Smooth muscle cell (in vitro differentiated cells): ENCODE measurements around the gene TPRKB. TPM values are rescaled to one million over a fixed set of nuclear protein-coding genes. Genes with fewer than 3 reads are reported as not detected.
"Not testable (repeated sequence)": the region's sequence is repeated elsewhere in the genome, so short reads cannot be mapped to it uniquely, and the experiment has no call there.

Experiments used
- DNase-seq: peaks from one replicate; lab custom pipeline; 2025; ENCODE audit not compliant: unreplicated experiment; lab: John Stamatoyannopoulos, UW
- H2AFZ ChIP-seq: fragments of 200-600 bp; sonication (generic); 2 replicates; pipeline ENCODE4 v1.6.0; 2016; ENCODE audit warnings: antibody characterized with exemption, low read depth, mild to moderate bottlenecking
- H3F3A ChIP-seq: fragments of 200-600 bp; sonication (generic); 2 replicates; pipeline ENCODE4 v1.6.0; 2017; ENCODE audit warnings: antibody characterized with exemption, low read depth
- H3K27ac ChIP-seq: fragments of 200-600 bp; sonication (generic); 2 replicates; pipeline ENCODE4 v1.5.1; 2016; ENCODE audit warnings: low read depth, mild to moderate bottlenecking
- H3K27me3 ChIP-seq: fragments of 200-600 bp; sonication (generic); 2 replicates; pipeline ENCODE4 v1.6.1; 2016; ENCODE audit warnings: low read depth, mild to moderate bottlenecking
- H3K36me3 ChIP-seq: fragments of 200-600 bp; sonication (generic); 2 replicates; pipeline ENCODE4 v1.5.1; 2016; ENCODE audit warnings: low read depth
- H3K4me1 ChIP-seq: fragments of 200-600 bp; sonication (generic); 2 replicates; pipeline ENCODE4 v1.5.1; 2016; ENCODE audit warnings: low read depth
- H3K4me2 ChIP-seq: fragments of 200-600 bp; sonication (generic); 2 replicates; pipeline ENCODE4 v1.6.0; 2016; ENCODE audit warnings: mild to moderate bottlenecking
- H3K4me3 ChIP-seq: fragments of 200-600 bp; sonication (generic); 2 replicates; pipeline ENCODE4 v1.5.1; 2016; ENCODE audit warnings: mild to moderate bottlenecking
- H3K79me2 ChIP-seq: fragments of 200-600 bp; sonication (generic); 2 replicates; pipeline ENCODE4 v1.6.0; 2016; ENCODE audit warnings: low read depth, mild to moderate bottlenecking
- H3K9ac ChIP-seq: fragments of 200-600 bp; sonication (generic); 2 replicates; pipeline ENCODE4 v1.6.0; 2016; ENCODE audit warnings: low read depth
- H3K9me3 ChIP-seq: fragments of 200-600 bp; sonication (generic); replicated peaks from 2 replicates; pipeline ENCODE4 v1.5.1; 2016; ENCODE audit warnings: low read depth
- H4K20me1 ChIP-seq: fragments of 200-600 bp; sonication (generic); 2 replicates; pipeline ENCODE4 v1.6.0; 2016; ENCODE audit warnings: low read depth
- WGBS: methylation state at CpG from one replicate; pipeline ENCODE4 v1.1.7; 2016; ENCODE audit warnings: low lambda C conversion rate; 5-methylcytosine and 5-hydroxymethylcytosine counted together
- polyA plus RNA-seq: library from polyadenylated mRNA; unstranded; fragments of >200 nt; fragmentation: Nextera tagmentation; extraction: Ambion mirVana; gene quantifications from 2 replicates; pipeline ENCODE4 v1.2.1, GENCODE V29; 2016
- total RNA-seq: library from RNA; depleted of rRNA; stranded (reverse); fragments of >200 nt; gene quantifications from 2 replicates; pipeline ENCODE4 v1.2.3, GENCODE V29; 2014
- TF ChIP-seq, protein P1 (sequence below): fragments of 200-600 bp; sonication (generic); IDR thresholded peaks from 2 replicates; pipeline ENCODE4 v1.5.1; 2017; ENCODE audit warnings: borderline replicate concordance, mild to moderate bottlenecking, antibody characterized with exemption; ENCODE audit not compliant: insufficient read depth, poor library complexity, severe bottlenecking

Gene TPRKB
- total and polyA plus RNA-seq, 2 experiments from 2014 or later = 48.9 to 62.3 TPM

DNA sequence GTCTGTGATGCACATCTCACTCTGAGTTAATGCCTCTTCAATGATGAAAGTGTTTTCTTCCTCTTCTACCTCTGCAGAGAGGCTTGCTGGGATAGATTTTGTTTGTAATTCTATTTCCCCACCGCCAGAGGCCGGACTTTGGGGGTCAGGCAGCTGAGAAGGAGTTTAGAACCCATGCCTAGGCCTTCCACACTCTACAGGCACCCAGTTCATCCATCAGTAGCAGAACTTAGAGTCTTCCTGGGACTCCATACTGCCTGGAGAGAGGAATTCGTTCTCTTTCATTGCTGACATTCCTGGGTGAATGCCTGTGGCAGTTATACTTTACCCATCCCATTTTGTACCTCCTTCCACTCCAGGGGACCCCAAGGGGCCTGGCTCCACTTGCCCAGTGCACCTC lies 9.1 kb downstream of the TPRKB start:
- Histone ChIP-seq H3F3A (no peaks in the 10 kb centered on the region), H3K9ac (no peak overlapping the region), H3K9me3 (no peaks in the 10 kb centered on the region), H3K36me3 (peaks cover 6% of the 10 kb centered on the region), H3K4me1 (no peaks in the 10 kb centered on the region), H3K79me2 (no peaks in the 10 kb centered on the region), H3K4me2 (no peak overlapping the region), H3K27me3 (no peaks in the 10 kb centered on the region), H3K4me3 (no peak overlapping the region), H2AFZ (no peak overlapping the region), H3K27ac (no peak overlapping the region), H4K20me1 (no peaks in the 10 kb centered on the region)
- TF ChIP-seq, protein P1, sequence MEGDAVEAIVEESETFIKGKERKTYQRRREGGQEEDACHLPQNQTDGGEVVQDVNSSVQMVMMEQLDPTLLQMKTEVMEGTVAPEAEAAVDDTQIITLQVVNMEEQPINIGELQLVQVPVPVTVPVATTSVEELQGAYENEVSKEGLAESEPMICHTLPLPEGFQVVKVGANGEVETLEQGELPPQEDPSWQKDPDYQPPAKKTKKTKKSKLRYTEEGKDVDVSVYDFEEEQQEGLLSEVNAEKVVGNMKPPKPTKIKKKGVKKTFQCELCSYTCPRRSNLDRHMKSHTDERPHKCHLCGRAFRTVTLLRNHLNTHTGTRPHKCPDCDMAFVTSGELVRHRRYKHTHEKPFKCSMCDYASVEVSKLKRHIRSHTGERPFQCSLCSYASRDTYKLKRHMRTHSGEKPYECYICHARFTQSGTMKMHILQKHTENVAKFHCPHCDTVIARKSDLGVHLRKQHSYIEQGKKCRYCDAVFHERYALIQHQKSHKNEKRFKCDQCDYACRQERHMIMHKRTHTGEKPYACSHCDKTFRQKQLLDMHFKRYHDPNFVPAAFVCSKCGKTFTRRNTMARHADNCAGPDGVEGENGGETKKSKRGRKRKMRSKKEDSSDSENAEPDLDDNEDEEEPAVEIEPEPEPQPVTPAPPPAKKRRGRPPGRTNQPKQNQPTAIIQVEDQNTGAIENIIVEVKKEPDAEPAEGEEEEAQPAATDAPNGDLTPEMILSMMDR = no peak
- no peak for DNase-seq
- 72% methylated on average over 3 of the region's 3 CpGs for WGBS

- H3K79me2 ChIP-seq, H3K27ac ChIP-seq, H3F3A ChIP-seq, H3K9ac ChIP-seq, H4K20me1 ChIP-seq, H2AFZ ChIP-seq, H3K9me3 ChIP-seq, H3K27me3 ChIP-seq, H3K4me3 ChIP-seq, H3K4me1 ChIP-seq, H3K4me2 ChIP-seq, DNase-seq, H3K36me3 ChIP-seq: not testable (repeated sequence)
- no CpG with 5 or more reads among the region's 1 CpG for WGBS
Observed at GRCh38 chr2:73726657-73727056, 10.5 kb downstream of the TPRKB start.

- no peak overlapping the region for H2AFZ ChIP-seq
- no peaks in the 10 kb centered on the region for H3K9me3 ChIP-seq
- H3F3A ChIP-seq = no peaks in the 10 kb centered on the region
- H4K20me1 ChIP-seq = no peaks in the 10 kb centered on the region
- 82% methylated on average over 11 of the region's 11 CpGs for whole genome bisulfite sequencing
- no peaks in the 10 kb centered on the region for H3K4me1 ChIP-seq
- H3K4me2 ChIP-seq = no peak overlapping the region
- no peak overlapping the region for H3K4me3 ChIP-seq
- no peaks in the 10 kb centered on the region for H3K36me3 ChIP-seq
- no peaks in the 10 kb centered on the region for H3K27me3 ChIP-seq
- H3K9ac ChIP-seq = no peak overlapping the region
- no peaks in the 10 kb centered on the region for H3K79me2 ChIP-seq
- DNase-seq = no peak
- no peak overlapping the region for H3K27ac ChIP-seq
- TF ChIP-seq, protein P1 = no peak
Observed at GRCh38 chr2:73718851-73719621, 18.1 kb downstream of the TPRKB start.

GRCh38 chr2:73718421-73718820 lies 18.7 kb downstream of the TPRKB start:
- H3K4me2 ChIP-seq = no peak overlapping the region
- H3K27me3 ChIP-seq = no peaks in the 10 kb centered on the region
- no peaks in the 10 kb centered on the region for H3K36me3 ChIP-seq
- H2AFZ ChIP-seq = no peak overlapping the region
- no peak overlapping the region for H3K4me3 ChIP-seq
- 80% methylated on average over 6 of the region's 6 CpGs for WGBS
- no peak overlapping the region for H3K9ac ChIP-seq
- H3K4me1 ChIP-seq = no peaks in the 10 kb centered on the region
- H4K20me1 ChIP-seq = no peaks in the 10 kb centered on the region
- no peaks in the 10 kb centered on the region for H3K79me2 ChIP-seq
- DNase-seq = no peak
- no peaks in the 10 kb centered on the region for H3F3A ChIP-seq
- no peaks in the 10 kb centered on the region for H3K9me3 ChIP-seq
- TF ChIP-seq, protein P1 = no peak
- no peak overlapping the region for H3K27ac ChIP-seq

GRCh38 chr2:73717695-73718094 lies 19.4 kb downstream of the TPRKB start:
- not testable (repeated sequence) for H3K9me3 ChIP-seq, H3K4me3 ChIP-seq, H2AFZ ChIP-seq, H3K36me3 ChIP-seq, H3K9ac ChIP-seq, H3K27ac ChIP-seq, H3K79me2 ChIP-seq, DNase-seq, H3K4me1 ChIP-seq, H3F3A ChIP-seq, H3K4me2 ChIP-seq, H3K27me3 ChIP-seq, H4K20me1 ChIP-seq
- WGBS = 87% methylated on average over 4 of the region's 4 CpGs
